Activated B cell treated with CpG ODN at 0.5 μM for 24 hours (primary cell): Measurements from ENCODE around the gene DRC1. TPM values are rescaled to one million over a fixed set of nuclear protein-coding genes. Genes with fewer than 3 reads are reported as not detected.

ENCODE experiments used
- ATAC-seq: fragments of 200-7000 bp; cut with Tn5 transposase; one replicate; pipeline ENCODE4 v1.10.0; 2021; ENCODE audit warnings: low read depth, mild to moderate bottlenecking, moderate library complexity
- CTCF ChIA-PET: fragments of 350-600 bp; sonication (Branson Sonifier 250); formaldehyde crosslinking; loops from one replicate; lab custom pipeline; 2021; ENCODE audit warnings: antibody characterized with exemption; lab: Charles Lee
- POLR2A ChIA-PET: fragments of 350-600 bp; sonication (Branson Sonifier 250); formaldehyde crosslinking; loops from one replicate; lab custom pipeline; 2021; ENCODE audit warnings: antibody characterized with exemption; lab: Charles Lee
- DNase-seq: peaks from one replicate; pipeline ENCODE4 v3.0.0; 2022
- H3K27ac Mint-ChIP-seq: one replicate; pipeline ENCODE4 v1.8.0; 2020; ENCODE audit warnings: mixed read lengths
- H3K27me3 Mint-ChIP-seq: one replicate; pipeline ENCODE4 v1.8.0; 2021; ENCODE audit warnings: mixed read lengths
- H3K36me3 Mint-ChIP-seq: one replicate; pipeline ENCODE4 v1.8.0; 2021; ENCODE audit warnings: low read depth, mixed read lengths
- H3K4me1 Mint-ChIP-seq: one replicate; pipeline ENCODE4 v1.8.0; 2021; ENCODE audit warnings: mixed read lengths
- H3K4me3 Mint-ChIP-seq: one replicate; pipeline ENCODE4 v1.8.0; 2020; ENCODE audit warnings: mild to moderate bottlenecking, mixed read lengths
- H3K9me3 Mint-ChIP-seq: one replicate; pipeline ENCODE4 v1.8.0; 2020; ENCODE audit warnings: mixed read lengths
- intact Hi-C: fragments of 100-400 bp; cut with micrococcal nuclease; formaldehyde crosslinking; loops from one replicate; pipeline ENCODE4 v1.15.1; 2024
- total RNA-seq: library from RNA; stranded (reverse); gene quantifications from 2 replicates; pipeline ENCODE4 v1.2.3, GENCODE V29; 2022
- TF ChIP-seq, protein P1 (sequence below): fragments of 200-600 bp; IDR thresholded peaks from one replicate; pipeline ENCODE4 v1.8.0; 2022; ENCODE audit warnings: antibody characterized with exemption, mild to moderate bottlenecking

Gene DRC1
- total RNA-seq, 1 donor from 2014 or later, result not detected

DNA sequence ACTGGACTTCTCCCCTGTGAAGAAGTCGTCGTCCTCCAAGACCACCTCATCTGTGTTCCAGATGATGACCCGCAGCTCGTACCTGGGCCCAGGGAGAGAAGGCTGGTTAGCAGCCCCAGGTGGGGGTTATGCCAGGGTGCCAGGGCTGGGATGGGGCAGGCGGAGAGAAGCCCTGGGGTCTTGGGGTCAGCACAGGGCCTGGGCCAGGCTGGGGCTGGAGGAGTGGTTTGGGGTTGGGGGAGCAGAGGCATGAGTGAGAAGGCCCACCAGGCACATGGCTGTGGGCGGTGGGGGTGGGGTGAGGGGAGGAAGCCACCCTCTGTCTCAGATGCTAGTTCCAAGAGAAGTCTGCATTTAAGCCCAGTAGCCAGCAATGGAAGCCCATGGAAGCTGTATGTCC, 60.4 kb downstream of the DRC1 start:
- Mint-ChIP-seq H3K9me3 (no peaks in the 10 kb centered on the region), H3K27ac (no peak overlapping the region), H3K36me3 (no peaks in the 10 kb centered on the region), H3K4me3 (no peak overlapping the region), H3K27me3 (no peaks in the 10 kb centered on the region), H3K4me1 (no peaks in the 10 kb centered on the region)
- no peak for DNase-seq
- ATAC-seq, result no peak
- CTCF ChIA-PET, result no interaction called here
- POLR2A ChIA-PET, result no interaction called here
- TF ChIP-seq, protein P1, sequence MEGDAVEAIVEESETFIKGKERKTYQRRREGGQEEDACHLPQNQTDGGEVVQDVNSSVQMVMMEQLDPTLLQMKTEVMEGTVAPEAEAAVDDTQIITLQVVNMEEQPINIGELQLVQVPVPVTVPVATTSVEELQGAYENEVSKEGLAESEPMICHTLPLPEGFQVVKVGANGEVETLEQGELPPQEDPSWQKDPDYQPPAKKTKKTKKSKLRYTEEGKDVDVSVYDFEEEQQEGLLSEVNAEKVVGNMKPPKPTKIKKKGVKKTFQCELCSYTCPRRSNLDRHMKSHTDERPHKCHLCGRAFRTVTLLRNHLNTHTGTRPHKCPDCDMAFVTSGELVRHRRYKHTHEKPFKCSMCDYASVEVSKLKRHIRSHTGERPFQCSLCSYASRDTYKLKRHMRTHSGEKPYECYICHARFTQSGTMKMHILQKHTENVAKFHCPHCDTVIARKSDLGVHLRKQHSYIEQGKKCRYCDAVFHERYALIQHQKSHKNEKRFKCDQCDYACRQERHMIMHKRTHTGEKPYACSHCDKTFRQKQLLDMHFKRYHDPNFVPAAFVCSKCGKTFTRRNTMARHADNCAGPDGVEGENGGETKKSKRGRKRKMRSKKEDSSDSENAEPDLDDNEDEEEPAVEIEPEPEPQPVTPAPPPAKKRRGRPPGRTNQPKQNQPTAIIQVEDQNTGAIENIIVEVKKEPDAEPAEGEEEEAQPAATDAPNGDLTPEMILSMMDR, result no peak
- intact Hi-C loops, result no loop called here

DNA sequence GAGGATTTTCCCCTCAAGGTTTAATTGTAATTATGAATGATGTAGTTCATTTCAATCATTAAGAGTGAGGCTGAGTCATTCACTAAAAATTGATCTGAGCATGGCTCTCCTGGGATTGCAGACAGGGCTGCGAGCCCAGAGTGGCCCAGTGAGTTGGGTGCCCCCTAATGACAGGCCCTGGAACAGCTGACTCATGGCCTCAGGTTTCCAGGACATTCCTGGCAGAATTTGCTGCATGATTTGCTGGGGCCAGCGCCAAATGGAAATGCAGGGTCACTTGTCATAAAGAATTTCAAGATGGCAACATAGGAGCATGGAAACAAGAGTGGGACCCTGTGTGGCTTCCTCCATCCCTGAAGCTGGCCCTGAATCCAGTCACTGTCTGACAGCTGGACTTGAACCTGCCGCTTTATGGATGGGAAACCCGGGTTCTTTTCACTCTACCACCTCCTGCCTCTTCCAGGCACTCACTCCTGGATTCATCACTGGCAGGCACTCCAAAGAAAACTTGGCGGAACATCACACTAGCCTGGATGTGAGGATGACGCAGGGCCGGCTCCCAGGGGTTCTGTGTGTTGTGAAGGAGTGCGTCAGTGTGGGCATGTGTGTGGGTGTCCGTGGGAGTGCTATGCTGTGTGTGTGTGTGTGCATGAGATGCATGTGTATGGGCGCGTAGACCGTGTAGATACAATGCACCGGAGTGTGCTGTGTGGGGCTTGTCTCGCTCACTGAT, 61.0 kb downstream of the DRC1 start:
- Mint-ChIP-seq H3K9me3 (no peaks in the 10 kb centered on the region), H3K36me3 (no peaks in the 10 kb centered on the region), H3K27ac (no peak overlapping the region), H3K4me3 (no peak overlapping the region), H3K27me3 (no peaks in the 10 kb centered on the region), H3K4me1 (no peaks in the 10 kb centered on the region)
- CTCF ChIA-PET, result no interaction called here
- ATAC-seq, result no peak
- TF ChIP-seq, protein P1, result no peak
- POLR2A ChIA-PET, result no interaction called here
- intact Hi-C loops, result no loop called here
- DNase-seq, result no peak

DNA sequence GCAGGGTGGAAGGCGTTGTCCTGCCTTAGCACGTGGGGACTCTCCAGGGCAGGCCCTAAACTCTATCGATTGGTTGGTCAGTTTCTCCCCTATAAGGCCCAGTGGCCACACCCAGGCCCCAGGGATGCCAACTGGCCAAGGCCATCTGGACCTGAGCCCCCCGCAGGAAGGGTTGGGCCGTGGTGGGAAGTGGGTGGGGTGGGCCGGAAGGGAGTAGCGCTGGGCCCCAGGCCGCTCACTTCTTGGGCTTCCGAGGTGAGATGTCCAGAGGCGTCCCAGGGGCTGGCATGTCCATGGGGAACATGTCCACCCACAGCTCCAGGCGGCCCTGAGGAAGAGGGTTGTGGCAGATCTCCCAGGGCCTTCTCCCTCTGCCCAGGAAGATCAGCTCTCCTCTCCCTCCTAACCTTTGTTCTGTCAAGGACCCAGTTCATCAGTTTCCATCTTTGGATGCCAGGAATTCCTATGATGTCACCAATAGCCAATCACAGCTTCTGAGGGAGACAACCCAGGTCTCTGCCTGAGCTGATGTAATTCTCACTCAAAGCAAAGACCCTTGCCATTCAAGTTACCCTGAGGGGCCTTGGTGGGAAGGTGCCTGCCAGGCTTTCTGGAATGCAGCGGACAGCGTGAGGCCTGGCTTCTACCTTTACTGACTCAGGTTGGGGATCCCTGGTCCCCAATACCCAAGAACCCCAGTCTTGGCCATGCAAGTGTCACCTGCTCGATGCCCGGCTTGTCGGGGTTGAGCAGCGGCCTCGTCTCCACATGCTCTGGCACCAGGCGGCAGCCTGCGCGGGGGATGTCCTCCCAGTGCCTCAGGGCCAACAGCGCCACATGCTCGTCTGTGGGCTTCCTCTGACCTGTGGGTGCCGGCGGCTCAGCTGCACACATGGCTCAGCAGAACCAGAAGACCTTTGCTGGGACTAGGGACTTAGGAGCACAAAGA, 61.8 kb downstream of the DRC1 start:
- POLR2A ChIA-PET, result no interaction called here
- TF ChIP-seq, protein P1, result no peak

DNA sequence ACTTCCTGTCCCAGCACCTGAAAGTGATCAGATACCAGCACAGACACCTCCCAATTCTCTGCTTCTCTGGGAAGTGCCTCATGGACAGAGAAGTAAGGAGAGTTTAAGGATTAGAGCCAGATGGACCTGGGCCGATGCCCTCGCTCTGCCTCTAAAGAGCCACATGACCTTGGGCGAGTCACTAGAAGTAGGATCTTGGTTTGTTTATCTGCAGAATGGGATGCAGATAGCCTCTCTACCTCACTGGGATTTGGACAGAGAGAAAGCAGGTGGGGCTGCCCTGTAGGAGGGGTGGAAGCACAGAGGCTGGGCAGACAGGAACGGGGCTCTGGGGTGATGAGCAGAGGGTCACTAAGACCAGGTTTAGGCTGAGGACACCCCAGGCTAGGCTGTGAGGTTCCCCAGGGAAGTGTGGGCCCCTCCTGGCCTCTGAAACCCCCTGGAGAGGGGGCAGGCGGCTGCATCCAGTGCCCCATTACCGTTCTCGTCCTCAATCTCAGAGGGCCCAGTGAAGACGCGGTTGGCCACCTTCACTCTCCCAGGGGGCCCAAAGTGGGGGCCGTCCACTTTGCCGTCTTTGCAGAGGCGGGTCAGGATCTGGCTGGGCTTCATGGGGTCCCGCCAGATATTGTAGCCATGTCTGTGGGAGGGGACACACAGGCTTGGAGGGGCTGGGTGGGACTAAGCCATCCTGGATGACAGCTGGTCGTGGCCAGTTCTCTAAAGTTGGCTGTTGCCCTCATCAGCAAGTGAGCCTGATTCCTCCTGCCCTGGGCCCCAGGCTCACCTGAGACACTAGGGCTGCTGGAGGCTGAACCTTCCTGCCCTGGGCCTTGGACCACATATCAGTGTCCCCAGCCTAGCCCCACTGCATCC, 62.9 kb downstream of the DRC1 start:
- Mint-ChIP-seq H3K4me3 (no peak overlapping the region), H3K9me3 (peaks cover 11% of the 10 kb centered on the region), H3K36me3 (no peaks in the 10 kb centered on the region), H3K27ac (no peak overlapping the region), H3K27me3 (no peaks in the 10 kb centered on the region), H3K4me1 (no peaks in the 10 kb centered on the region)
- ChIA-PET CTCF (no interaction called here), POLR2A (no interaction called here)
- TF ChIP-seq, protein P1, result no peak
- no peak for ATAC-seq
- DNase-seq, result no peak
- intact Hi-C loops, result no loop called here

More for the DNA sequence above, 61.8 kb downstream of the DRC1 start:
- peaks cover 3% of the 10 kb centered on the region for H3K9me3 Mint-ChIP-seq
- CTCF ChIA-PET, result no interaction called here
- no peaks in the 10 kb centered on the region for H3K27me3 Mint-ChIP-seq
- DNase-seq (no peak), ATAC-seq (no peak)
- H3K36me3 Mint-ChIP-seq, result no peaks in the 10 kb centered on the region
- H3K27ac Mint-ChIP-seq, result no peak overlapping the region
- no peaks in the 10 kb centered on the region for H3K4me1 Mint-ChIP-seq
- intact Hi-C loops, result no loop called here
- H3K4me3 Mint-ChIP-seq, result no peak overlapping the region
